WTC11 (cell line): Measurements from ENCODE around the gene TMEM63C. TPM values are rescaled to one million over a fixed set of nuclear protein-coding genes. Genes with fewer than 3 reads are reported as not detected.

Experiments
- ATAC-seq: fragments of 200-7000 bp; cut with Tn5 transposase; 2 replicates; pipeline ENCODE4 v1.10.0; 2021; ENCODE audit warnings: mild to moderate bottlenecking, moderate library complexity
- CTCF ChIA-PET: fragments of 300-600 bp; sonication (Branson Sonifier 250); formaldehyde crosslinking; loops from one replicate; lab custom pipeline; 2021; ENCODE audit warnings: antibody characterized with exemption; lab: Charles Lee
- POLR2A ChIA-PET: fragments of 350-600 bp; sonication (Branson Sonifier 250); formaldehyde crosslinking; loops from one replicate; lab custom pipeline; 2021; ENCODE audit warnings: antibody characterized with exemption; lab: Charles Lee
- DNase-seq: peaks from one replicate; pipeline ENCODE4 v3.0.0; 2021; ENCODE audit warnings: low spot score
- H3K27ac Mint-ChIP-seq: 2 replicates; pipeline ENCODE4 v1.8.0; 2021; ENCODE audit warnings: mixed read lengths
- H3K27me3 Mint-ChIP-seq: 2 replicates; pipeline ENCODE4 v1.8.0; 2021; ENCODE audit warnings: low read depth, mild to moderate bottlenecking, moderate library complexity, mixed read lengths
- H3K36me3 Mint-ChIP-seq: 2 replicates; pipeline ENCODE4 v1.8.0; 2021; ENCODE audit warnings: mixed read lengths
- H3K4me1 Mint-ChIP-seq: 2 replicates; pipeline ENCODE4 v1.8.0; 2022; ENCODE audit warnings: mixed read lengths
- H3K4me3 Mint-ChIP-seq: 2 replicates; pipeline ENCODE4 v1.8.0; 2021; ENCODE audit warnings: mild to moderate bottlenecking, moderate library complexity, mixed read lengths
- H3K9me3 Mint-ChIP-seq: 2 replicates; pipeline ENCODE4 v1.8.0; 2021; ENCODE audit warnings: mixed read lengths
- ATF2 ChIP-seq: sonication (generic); formaldehyde crosslinking; IDR thresholded peaks from 2 replicates; pipeline ENCODE4 v1.8.1; 2022; ENCODE audit warnings: low read depth, missing genetic modification reagents, borderline replicate concordance
- CBFB ChIP-seq: sonication (generic); formaldehyde crosslinking; IDR thresholded peaks from 2 replicates; pipeline ENCODE4 v1.8.1; 2022; ENCODE audit warnings: mild to moderate bottlenecking, low read depth, missing genetic modification reagents
- CTCF ChIP-seq: fragments of 200-600 bp; IDR thresholded peaks from 2 replicates; pipeline ENCODE4 v1.8.0; 2022; ENCODE audit warnings: antibody characterized with exemption
- ERG ChIP-seq: fragments of 250-450 bp; sonication (Bioruptor Pico); IDR thresholded peaks from 2 replicates; pipeline ENCODE4 v1.8.0; 2021; ENCODE audit warnings: mild to moderate bottlenecking
- FOXK1 ChIP-seq: sonication (generic); formaldehyde crosslinking; IDR thresholded peaks from 2 replicates; pipeline ENCODE4 v1.8.0; 2022; ENCODE audit warnings: mild to moderate bottlenecking, moderate library complexity, missing genetic modification reagents
- FOXP1 ChIP-seq: sonication (generic); formaldehyde crosslinking; IDR thresholded peaks from 2 replicates; pipeline ENCODE4 v1.8.0; 2022; ENCODE audit warnings: missing genetic modification reagents, mild to moderate bottlenecking, moderate library complexity, borderline replicate concordance
- GABPB1 ChIP-seq: sonication (generic); formaldehyde crosslinking; IDR thresholded peaks from 2 replicates; pipeline ENCODE4 v1.8.1; 2023; ENCODE audit warnings: mild to moderate bottlenecking, missing genetic modification reagents
- GTF2I ChIP-seq: fragments of 250-450 bp; sonication (Bioruptor Pico); conservative IDR thresholded peaks from 2 replicates; pipeline ENCODE4 v1.4.0; 2021; ENCODE audit warnings: mild to moderate bottlenecking
- MYBL2 ChIP-seq: sonication (generic); formaldehyde crosslinking; IDR thresholded peaks from 2 replicates; pipeline ENCODE4 v1.8.1; 2023; ENCODE audit warnings: mild to moderate bottlenecking, moderate library complexity, missing genetic modification reagents
- NR1H2 ChIP-seq: sonication (generic); formaldehyde crosslinking; IDR thresholded peaks from 2 replicates; pipeline ENCODE4 v1.9.0; 2021; ENCODE audit warnings: mild to moderate bottlenecking, moderate library complexity, missing genetic modification reagents
- NR3C1 ChIP-seq: sonication (generic); formaldehyde crosslinking; conservative IDR thresholded peaks from 2 replicates; pipeline ENCODE4 v1.8.1; 2023; ENCODE audit warnings: low read depth, mild to moderate bottlenecking, missing genetic modification reagents
- OVOL2 ChIP-seq: fragments of 250-450 bp; sonication (Bioruptor Pico); IDR thresholded peaks from 2 replicates; pipeline ENCODE4 v1.9.0; 2021; ENCODE audit warnings: mild to moderate bottlenecking, borderline replicate concordance
- PRDM15 ChIP-seq: sonication (generic); formaldehyde crosslinking; IDR thresholded peaks from 2 replicates; pipeline ENCODE4 v1.8.0; 2022; ENCODE audit warnings: missing genetic modification reagents
- RELA ChIP-seq: sonication (generic); formaldehyde crosslinking; IDR thresholded peaks from 2 replicates; pipeline ENCODE4 v1.8.1; 2022; ENCODE audit warnings: missing genetic modification reagents, mild to moderate bottlenecking, borderline replicate concordance
- SMAD3 ChIP-seq: sonication (generic); formaldehyde crosslinking; IDR thresholded peaks from 2 replicates; pipeline ENCODE4 v1.8.0; 2022; ENCODE audit warnings: missing genetic modification reagents, mild to moderate bottlenecking, borderline replicate concordance
- TP53 ChIP-seq: sonication (generic); formaldehyde crosslinking; IDR thresholded peaks from 2 replicates; pipeline ENCODE4 v1.8.1; 2023; ENCODE audit warnings: mild to moderate bottlenecking, missing genetic modification reagents
- ZNF138 ChIP-seq: sonication (generic); formaldehyde crosslinking; conservative IDR thresholded peaks from 2 replicates; pipeline ENCODE4 v1.8.1; 2022; ENCODE audit warnings: mild to moderate bottlenecking, moderate library complexity, missing genetic modification reagents
- ZNF416 ChIP-seq: fragments of 250-450 bp; sonication (Bioruptor Pico); IDR thresholded peaks from 2 replicates; pipeline ENCODE4 v1.9.0; 2021; ENCODE audit warnings: mild to moderate bottlenecking, inconsistent platforms
- ZNF423 ChIP-seq: fragments of 250-450 bp; sonication (Bioruptor Pico); IDR thresholded peaks from 2 replicates; pipeline ENCODE4 v2.1.2; 2022; ENCODE audit warnings: mild to moderate bottlenecking, moderate library complexity
- ZNF671 ChIP-seq: fragments of 250-450 bp; sonication (Bioruptor Pico); IDR thresholded peaks from 2 replicates; pipeline ENCODE4 v1.8.0; 2021; ENCODE audit warnings: mild to moderate bottlenecking
- total RNA-seq: library from RNA; stranded (reverse); gene quantifications from 3 replicates; pipeline ENCODE4 v1.2.3, GENCODE V29; 2021
- TF ChIP-seq, protein P1 (sequence below): sonication (generic); formaldehyde crosslinking; IDR thresholded peaks from 2 replicates; pipeline ENCODE4 v1.8.1; 2022; ENCODE audit warnings: mild to moderate bottlenecking, moderate library complexity, missing genetic modification reagents
- TF ChIP-seq, protein P2 (sequence below): sonication (generic); formaldehyde crosslinking; IDR thresholded peaks from 2 replicates; pipeline ENCODE4 v1.8.1; 2023; ENCODE audit warnings: mild to moderate bottlenecking, missing genetic modification reagents, moderate library complexity
- TF ChIP-seq, protein P3 (sequence below): sonication (generic); formaldehyde crosslinking; IDR thresholded peaks from 2 replicates; pipeline ENCODE4 v1.8.1; 2022; ENCODE audit warnings: mild to moderate bottlenecking, missing genetic modification reagents, moderate library complexity, borderline replicate concordance

The TMEM63C gene
- total RNA-seq, 1 experiment from 2014 or later: 8.8 TPM

DNA sequence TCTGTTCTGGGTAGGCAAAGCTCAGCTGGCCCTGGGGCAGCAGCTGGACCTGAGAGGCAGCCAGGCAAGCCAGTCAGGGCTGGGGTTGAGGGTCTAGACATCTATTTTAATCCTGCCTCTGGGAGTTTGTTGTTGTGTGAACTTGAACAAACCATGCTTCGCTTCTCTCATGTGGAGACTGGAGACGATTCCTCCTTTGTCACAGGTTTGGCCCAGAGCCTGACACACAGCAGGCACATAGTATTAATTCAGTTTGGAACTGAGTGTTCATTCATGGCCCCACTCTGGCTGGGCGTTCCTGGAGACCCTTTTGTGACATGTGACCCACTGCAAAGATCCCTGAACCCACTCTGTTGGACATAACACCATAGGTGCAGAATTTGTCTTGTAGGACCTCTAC, 50.1 kb downstream of the TMEM63C start:
- CTCF ChIA-PET: interaction anchor here (0.6 kb wide), 1 partner anchor 18 kb away, joined by 5 read pairs; no protein-coding TSS in a partner anchor
- ATAC-seq: no peak
- H3K27ac Mint-ChIP-seq: no peak overlapping the region
- no peak for TF ChIP-seq ZNF416 (CRISPR knock-in tag)
- TF ChIP-seq OVOL2 (CRISPR knock-in tag): no peak
- no peak for TF ChIP-seq MYBL2 (CRISPR knock-in tag)
- no peak for TF ChIP-seq FOXK1
- no peak for TF ChIP-seq PRDM15 (CRISPR knock-in tag)
- TF ChIP-seq NR1H2: no peak
- TF ChIP-seq ZNF423 (CRISPR knock-in tag): no peak
- TF ChIP-seq, protein P1, sequence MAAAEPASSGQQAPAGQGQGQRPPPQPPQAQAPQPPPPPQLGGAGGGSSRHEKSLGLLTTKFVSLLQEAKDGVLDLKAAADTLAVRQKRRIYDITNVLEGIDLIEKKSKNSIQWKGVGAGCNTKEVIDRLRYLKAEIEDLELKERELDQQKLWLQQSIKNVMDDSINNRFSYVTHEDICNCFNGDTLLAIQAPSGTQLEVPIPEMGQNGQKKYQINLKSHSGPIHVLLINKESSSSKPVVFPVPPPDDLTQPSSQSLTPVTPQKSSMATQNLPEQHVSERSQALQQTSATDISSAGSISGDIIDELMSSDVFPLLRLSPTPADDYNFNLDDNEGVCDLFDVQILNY (CRISPR knock-in tag): no peak
- no peak for TF ChIP-seq GABPB1 (CRISPR knock-in tag)
- TF ChIP-seq CTCF: no peak
- TF ChIP-seq, all 79 proteins: peak for 0
- H3K27me3 Mint-ChIP-seq: no peaks in the 10 kb centered on the region; the same call in 1 of the 2 replicates
- no peak overlapping the region for H3K4me3 Mint-ChIP-seq
- H3K36me3 Mint-ChIP-seq: no peaks in the 10 kb centered on the region
- POLR2A ChIA-PET: no interaction called here
- H3K4me1 Mint-ChIP-seq: no peaks in the 10 kb centered on the region
- H3K9me3 Mint-ChIP-seq: no peaks in the 10 kb centered on the region
- no peak for DNase-seq

GRCh38 chr14:77236814-77237213, 55.2 kb downstream of the TMEM63C start:
- no peak overlapping the region for H3K27ac Mint-ChIP-seq
- ATAC-seq (no peak), DNase-seq (no peak)
- H3K36me3 Mint-ChIP-seq: no peaks in the 10 kb centered on the region
- POLR2A ChIA-PET: no interaction called here
- no peak for TF ChIP-seq ERG
- H3K27me3 Mint-ChIP-seq: no peaks in the 10 kb centered on the region; the same call in 1 of the 2 replicates
- H3K4me1 Mint-ChIP-seq: no peaks in the 10 kb centered on the region
- CTCF ChIA-PET: interaction anchor here (0.7 to 1.5 kb wide), 4 partner anchors 23 to 112 kb away, joined by 3 to 5 read pairs (median 3); no protein-coding TSS in a partner anchor
- no peak overlapping the region for H3K4me3 Mint-ChIP-seq
- no peaks in the 10 kb centered on the region for H3K9me3 Mint-ChIP-seq

DNA sequence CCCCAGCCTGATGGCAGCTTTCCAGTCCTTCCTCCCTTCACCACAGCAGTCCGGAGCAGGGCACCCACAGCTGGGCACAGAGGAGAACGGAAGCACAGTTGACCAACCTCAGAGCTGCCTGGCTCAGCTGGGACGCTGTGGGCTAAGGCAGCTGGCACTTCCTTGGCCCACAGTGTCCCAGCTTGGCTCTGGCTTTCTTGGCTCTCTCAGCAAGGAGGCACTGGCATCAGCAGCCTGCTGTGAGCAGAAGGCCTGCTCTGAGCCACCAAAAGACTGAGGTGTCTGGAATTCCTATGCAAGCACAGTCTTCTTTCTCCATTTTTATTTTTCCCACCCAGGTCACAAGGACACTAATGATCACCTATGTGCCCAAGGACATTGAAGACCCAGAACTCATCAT, 56.8 kb downstream of the TMEM63C start:
- H3K4me3 Mint-ChIP-seq: no peak overlapping the region
- CTCF ChIA-PET: interaction anchor here (0.7 to 1.7 kb wide), 4 partner anchors 25 to 87 kb away, joined by 3 to 7 read pairs (median 5); no protein-coding TSS in a partner anchor
- no peaks in the 10 kb centered on the region for H3K36me3 Mint-ChIP-seq
- no peak for ATAC-seq
- DNase-seq: no peak
- H3K27me3 Mint-ChIP-seq: no peaks in the 10 kb centered on the region
- H3K4me1 Mint-ChIP-seq: no peaks in the 10 kb centered on the region
- POLR2A ChIA-PET: no interaction called here
- H3K27ac Mint-ChIP-seq: no peak overlapping the region
- H3K9me3 Mint-ChIP-seq: no peaks in the 10 kb centered on the region
- TF ChIP-seq ATF2 (CRISPR knock-in tag) (no peak), ZNF138 (no peak), CBFB (CRISPR knock-in tag) (no peak), FOXP1 (no peak), TP53 (no peak), GTF2I (no peak), SMAD3 (CRISPR knock-in tag) (no peak), RELA (CRISPR knock-in tag) (no peak), ZNF671 (CRISPR knock-in tag) (no peak), ZNF423 (CRISPR knock-in tag) (no peak), NR3C1 (CRISPR knock-in tag) (no peak)
- TF ChIP-seq, protein P2, sequence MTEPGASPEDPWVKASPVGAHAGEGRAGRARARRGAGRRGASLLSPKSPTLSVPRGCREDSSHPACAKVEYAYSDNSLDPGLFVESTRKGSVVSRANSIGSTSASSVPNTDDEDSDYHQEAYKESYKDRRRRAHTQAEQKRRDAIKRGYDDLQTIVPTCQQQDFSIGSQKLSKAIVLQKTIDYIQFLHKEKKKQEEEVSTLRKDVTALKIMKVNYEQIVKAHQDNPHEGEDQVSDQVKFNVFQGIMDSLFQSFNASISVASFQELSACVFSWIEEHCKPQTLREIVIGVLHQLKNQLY: no peak
- TF ChIP-seq, protein P3, sequence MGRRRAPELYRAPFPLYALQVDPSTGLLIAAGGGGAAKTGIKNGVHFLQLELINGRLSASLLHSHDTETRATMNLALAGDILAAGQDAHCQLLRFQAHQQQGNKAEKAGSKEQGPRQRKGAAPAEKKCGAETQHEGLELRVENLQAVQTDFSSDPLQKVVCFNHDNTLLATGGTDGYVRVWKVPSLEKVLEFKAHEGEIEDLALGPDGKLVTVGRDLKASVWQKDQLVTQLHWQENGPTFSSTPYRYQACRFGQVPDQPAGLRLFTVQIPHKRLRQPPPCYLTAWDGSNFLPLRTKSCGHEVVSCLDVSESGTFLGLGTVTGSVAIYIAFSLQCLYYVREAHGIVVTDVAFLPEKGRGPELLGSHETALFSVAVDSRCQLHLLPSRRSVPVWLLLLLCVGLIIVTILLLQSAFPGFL (CRISPR knock-in tag): no peak
